ENCODE results near the gene PITX3.
A peak's percentile ranks its signal among the peaks of the same experiment; 100 is the strongest.

Gene PITX3

DNA sequence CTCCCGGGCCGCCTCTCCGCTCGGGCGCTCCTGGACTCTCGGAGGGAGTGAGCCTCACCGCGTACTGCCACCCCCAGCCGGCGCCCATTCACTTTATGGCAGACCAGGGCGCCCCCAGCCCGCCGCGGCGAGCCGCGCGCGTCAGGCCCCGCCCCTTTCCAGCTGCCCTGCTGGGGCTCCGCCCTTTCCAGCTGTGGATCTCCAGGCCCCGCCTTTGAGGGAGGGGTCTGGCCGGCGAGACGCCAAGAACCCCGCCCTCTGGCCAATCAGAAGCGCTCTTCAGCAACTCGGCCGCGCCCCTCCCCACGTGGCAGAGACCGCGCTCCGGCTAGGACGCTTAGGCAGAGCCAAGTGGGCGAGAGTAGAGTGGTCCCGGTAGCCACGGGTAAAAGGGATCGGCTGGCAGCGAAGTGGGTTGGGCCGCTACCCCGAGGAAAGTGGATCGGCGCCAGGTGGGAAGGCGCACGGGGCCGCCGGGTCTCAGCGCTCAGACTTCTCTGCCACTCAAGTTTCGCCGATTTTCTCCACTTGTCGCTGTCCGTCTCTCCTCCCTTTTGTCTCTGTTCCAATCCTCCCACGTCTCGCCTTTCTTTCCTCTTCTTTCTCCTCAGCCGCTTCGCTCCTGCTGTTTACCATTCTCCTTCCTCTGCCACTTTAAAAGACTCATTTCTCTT, at the start of gene PITX3:
PITX3 (minus strand) TSS at position 69 of the 674 bp plus-strand sequence. CDS start 9,432 bp downstream, outside the sequence.
- peak; percentile 90 for DNase-seq

DNA sequence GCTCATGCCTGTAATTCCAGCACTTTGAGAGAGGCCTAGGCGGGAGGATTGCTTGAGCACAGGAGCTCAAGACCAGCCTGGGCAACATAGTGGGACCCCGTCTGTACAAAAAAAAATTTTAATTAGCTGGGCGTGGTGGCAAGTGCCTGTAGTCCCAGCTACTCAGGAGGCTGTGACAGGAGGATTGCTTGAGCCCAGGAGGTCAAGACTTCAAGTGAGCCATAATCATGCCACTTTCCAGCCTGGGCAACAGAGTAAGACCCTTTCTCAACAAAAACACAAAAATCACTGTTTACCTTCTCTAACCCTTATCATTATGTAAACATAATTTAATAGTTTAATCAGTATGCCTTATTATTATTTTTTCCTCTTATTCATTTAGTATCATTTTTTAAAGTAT, 48.5 kb upstream of the PITX3 start:
- no peak for DNase-seq

DNA sequence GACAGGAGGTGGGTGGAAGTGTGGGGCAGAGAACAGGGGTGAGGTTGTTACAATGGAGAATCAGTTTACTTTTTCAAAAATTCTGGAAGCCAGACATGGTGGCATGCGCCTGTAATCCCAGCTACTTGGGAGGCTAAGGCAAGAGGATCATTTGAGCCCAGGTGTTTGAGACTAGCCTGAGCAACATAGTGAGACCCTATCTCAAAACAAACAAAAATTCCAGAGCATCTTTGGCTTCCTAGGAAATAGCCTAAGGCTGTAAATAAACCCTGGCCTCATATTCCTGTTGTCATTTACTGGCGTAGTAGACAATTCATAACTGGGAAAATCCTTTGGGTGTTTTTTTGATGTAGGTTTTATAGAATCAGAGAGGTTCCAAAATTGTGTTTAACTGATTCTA, 48.0 kb upstream of the PITX3 start:
- no peak for DNase-seq

DNA sequence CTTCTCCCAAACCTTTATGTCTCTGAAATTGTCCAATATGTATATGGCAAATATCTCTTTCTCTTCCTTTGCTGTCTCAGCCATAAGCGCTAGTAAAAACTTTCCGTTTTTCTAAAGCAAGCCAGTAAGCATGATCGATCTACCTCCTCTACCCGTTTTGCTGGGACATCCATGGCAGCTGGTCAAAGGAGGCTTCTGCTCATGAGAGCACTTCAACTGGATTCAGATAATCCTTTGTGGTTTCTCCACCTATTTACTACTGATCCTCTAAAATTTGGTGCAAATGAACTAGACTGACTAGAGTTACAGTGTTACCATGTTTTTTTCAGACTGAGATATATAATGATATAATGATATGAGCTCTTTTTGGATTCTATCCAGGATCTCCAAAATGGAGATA, 46.7 kb upstream of the PITX3 start:
- DNase-seq, result no peak

DNA sequence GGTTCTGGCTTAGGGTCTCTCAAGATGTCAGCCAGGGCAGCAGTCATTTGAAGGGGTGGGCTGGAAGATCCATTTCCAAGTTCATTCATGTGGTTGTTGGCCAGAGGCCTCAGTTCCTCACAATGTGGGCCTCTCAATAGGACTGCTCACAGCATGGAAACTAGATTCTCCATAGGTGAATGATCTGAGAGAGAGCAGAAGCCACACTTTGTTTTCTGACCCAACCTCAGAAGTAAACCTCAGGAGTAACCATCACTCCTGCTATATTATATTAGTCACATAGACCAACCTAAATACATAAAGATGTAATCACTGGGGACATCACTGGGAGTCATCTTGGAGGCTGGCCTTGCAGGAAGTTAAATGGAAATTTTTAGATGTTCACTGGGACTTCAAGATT, 46.2 kb upstream of the PITX3 start:
- DNase-seq, result no peak

DNA sequence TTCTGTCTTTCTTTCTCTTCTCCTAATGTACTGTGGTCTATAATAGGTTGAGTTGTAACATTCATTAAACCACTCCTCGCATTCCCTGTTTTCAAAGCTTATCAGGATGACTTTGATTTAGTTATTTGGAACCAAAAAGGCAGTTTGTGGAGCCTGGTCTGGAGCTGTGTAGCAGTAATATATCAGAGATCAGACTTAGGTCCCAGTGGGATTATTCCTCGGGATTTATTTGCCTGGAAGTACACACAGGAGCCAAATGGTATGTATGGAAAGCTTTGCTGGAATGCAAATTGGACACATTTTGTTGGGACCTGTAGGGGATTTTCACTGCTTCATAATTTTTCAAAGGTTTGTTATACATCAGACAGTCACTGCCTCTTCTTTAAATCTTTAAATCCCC, 44.9 kb upstream of the PITX3 start:
- no peak for DNase-seq

DNA sequence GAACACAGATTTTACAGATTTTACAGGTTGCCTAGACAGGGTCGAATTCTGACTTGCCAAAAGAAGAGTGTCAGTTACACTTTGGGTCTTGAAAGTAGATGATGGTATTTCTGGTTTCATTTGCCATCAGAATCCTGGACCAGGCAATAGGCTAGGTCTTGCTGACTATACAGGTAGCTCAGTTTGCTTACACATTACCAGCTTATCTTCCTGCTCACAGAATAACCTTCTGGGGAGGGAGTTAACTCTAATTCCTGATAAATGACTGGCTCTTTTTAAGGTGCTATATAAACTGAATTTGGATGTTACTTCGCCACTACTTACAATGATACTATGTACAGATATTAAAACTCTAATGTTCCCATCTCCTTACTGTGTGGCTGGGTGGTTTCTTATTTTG, 43.8 kb upstream of the PITX3 start:
- no peak for DNase-seq

DNA sequence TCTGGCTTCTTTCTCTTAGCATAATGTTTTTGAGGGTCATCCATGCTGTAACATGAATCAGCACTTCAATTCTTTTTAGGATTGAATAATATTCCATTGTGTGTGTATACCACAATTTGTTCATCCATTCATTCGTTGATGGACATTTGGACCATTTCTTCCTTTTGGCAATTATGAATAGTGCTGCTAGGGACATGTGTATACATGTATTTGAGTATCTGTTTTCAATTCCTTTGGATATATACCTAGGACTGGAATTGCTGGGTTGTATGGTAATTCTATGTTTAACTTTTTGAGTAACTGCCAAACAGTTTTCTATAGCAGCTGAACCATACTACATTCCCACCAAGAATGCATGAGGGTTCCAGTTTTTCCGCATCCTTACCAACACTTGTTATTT, 43.2 kb upstream of the PITX3 start:
- DNase-seq, result no peak

DNA sequence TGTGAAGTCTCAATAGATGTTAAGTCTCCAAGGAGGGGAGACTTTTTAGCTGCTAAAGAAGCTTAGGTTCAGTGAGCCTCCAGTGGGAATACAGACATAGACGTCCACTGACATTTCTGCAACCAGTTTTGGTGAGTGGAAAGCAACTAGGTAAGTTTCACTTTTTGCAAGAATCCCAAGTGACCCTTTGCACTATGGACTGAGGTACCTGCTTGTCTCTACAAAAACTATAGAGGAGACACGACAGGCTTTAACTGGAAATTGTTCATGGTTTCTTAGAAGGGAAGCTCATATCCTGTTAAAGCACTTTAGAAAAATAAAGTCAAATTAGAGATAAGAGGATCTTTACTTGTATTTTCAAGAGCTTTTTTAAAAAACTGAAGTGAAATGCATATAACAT, 42.6 kb upstream of the PITX3 start:
- DNase-seq, result no peak

DNA sequence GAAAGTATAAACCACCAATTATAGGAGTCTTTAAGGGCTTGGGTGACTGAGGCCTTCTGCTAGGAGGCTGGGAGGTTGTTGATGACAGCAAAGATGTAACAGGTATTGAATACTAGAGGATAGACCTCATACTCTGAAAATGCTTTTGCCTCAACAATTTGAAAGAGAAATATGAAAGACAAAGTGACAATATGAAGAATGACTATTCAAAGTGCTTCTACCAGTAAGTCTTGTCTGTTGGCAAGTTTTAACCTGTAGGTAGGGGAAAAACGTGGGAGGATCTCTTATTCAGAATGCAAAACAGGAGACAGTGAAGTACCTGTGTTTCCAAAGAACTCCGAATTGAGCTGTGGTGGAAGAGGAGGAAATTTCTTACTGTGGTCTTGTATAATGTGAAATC, 42.2 kb upstream of the PITX3 start:
- DNase-seq, result no peak

DNA sequence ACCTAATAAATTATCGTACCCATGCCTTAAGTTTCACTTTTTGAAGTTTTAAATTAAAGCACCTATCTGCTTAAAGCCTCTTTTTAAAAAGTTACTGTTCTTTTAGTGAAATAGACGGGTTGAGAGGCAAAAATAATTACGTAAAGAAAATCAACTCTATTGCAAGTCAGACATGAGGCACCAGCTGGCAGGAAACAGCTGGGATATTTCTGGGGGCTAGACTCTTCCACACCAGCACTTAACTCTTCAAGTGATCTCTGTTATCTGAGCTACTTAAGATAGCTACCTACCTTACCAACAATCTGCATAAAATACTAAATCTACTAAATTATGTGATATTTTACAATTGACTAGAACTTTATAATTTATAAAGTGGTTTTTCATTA, 39.8 kb upstream of the PITX3 start:
- DNase-seq, result no peak

DNA sequence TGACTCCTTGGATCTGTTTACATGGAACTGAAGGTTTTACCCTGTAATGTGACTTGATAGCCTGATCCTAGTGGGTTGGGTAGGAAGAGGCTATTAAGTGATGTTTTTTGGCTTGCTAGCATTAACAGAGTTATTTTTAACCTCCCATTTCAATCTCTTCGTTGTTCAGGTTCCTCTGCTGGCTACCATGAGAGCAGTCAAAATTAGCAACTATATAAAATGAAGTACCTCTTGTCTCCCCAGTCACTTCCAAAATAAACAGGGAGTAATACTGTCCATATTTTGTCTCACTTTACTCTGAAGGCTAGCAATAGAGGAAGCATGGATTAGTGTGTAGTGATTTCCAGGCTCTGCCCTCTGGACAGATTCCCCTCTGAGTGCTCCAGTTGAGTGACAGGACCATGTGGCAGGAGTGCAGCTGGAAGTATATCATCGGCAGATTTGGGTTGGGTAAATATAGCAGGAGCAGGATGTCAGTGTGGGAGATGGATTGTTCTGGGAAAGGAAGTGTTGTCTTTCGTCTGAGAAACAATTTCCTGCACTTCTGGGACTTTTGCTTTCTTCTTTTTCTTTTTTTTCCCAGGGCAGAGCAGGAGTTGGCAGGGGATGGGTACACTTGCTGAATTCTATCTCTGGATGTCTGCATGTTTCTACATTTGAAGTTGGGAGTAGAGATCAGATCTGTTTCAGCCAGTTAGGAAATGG, 39.2 kb upstream of the PITX3 start:
- DNase-seq, result no peak

DNA sequence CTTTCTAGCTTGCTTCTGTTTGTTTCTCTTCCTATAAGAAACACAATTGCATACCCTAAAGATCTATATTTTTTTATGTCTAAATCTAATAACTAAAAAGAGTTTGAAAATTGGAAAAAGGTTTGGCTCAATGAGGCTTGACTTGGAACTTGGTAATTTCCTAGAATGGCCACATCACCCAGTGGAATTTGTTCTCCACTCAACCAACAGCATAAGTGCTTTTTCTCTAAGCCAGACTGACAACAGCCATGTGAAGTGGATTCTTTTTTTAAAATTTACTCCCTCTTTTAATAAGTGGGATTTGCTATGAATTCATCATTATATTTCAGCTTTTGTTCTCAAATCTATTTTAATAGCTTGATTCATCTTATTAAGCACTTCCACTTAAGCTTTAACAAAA, 37.8 kb upstream of the PITX3 start:
- no peak for DNase-seq

DNA sequence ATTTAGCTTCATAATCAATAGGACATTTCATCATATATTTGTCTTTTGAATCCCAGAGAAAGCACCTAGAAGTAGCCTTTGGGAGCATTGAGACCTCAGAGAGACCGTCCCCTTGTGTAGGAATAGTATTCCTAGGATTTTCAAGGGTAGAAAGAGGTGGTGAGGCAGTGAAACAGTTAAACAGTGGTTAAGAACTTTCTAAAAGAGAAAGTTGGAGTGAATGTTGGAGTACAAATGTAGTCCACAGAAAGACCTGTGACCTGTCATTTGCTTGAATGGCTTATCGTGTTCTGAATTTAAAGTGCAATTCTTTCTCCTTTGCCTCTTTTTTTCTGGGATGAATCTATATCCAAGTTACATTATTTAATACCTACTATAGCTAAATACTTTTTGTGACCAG, 34.0 kb upstream of the PITX3 start:
- no peak for DNase-seq

DNA sequence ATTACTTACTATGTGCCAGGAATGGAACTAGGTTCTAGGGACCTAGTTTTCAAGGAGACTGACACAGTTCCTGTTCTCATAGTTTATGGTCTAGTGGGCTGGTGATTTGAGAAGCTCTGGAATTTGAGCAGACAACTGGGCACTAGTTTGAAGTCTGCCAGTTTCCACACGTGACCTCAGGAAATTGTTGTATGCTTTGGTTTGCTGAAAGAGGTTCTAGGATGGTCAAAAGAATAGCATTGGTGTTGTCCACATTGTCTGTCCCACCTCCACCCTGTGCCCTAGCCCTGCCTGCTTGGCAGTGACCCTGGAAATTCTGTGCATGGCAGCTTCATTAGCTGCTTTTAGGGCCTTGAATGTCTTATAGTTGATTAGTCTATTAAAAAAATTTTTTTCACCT, 32.8 kb upstream of the PITX3 start:
- DNase-seq, result no peak

DNA sequence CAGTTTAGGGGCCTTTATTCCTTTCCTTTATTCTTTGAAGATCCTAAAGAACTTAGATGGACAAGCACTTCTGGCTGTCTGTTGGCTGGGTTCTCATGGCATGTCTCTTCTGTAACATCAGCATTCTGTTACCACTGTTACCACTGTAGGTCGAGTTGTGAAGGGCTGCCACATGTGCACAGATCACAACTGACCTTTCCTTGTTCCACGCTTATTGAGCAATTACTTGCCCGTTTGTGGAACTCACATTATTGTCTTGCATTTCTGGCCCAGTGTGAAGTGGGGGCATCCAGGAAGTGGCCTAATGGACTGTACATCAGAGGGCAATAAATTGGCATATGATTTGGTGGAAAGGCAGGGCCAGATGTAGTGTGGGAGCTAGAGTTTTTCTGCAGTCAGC, 27.7 kb upstream of the PITX3 start:
- DNase-seq, result no peak

DNA sequence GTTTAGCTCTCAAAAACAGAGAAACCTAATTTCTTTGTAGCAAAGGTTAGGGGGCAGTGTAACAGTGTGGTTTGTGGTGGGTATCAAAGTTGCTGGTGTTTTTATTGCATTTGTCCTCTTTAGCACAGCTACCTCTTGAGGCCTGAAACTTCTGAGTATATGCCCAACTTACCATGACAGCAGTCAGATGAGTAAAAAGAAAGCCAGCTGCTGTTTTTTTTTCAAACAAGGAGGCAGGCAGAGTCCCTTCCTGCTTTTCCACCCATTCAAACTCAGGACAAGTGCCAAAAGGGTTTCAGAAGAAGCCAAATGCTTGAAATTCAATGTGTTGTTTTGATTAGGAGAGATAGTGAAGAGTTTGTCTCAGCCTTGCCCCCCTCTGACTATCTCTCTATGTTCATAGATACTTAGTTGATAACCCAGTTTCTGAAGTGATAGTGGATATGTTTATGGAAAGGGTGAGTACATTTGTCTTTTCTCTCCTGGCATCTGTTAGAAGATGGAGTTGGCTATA, 27.1 kb upstream of the PITX3 start:
- no peak for DNase-seq

DNA sequence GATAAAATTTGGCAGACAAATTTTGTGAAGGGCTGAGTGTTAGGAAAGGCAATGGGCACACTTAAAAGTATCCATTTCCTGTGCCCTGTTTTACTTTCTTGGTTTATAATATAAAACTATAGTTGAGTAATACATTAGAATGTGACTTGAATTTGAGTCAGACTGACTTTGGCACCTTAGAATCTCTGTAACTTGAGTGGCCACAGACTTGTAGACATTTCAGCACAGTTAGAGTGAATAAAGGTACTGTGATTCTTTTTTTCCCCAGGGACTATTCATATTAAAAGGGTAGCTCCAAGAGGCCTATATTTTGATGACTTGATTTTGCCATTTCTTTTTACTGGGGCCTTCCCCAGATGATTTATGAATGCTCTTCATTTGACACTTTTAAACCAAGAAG, 26.4 kb upstream of the PITX3 start:
- no peak for DNase-seq

DNA sequence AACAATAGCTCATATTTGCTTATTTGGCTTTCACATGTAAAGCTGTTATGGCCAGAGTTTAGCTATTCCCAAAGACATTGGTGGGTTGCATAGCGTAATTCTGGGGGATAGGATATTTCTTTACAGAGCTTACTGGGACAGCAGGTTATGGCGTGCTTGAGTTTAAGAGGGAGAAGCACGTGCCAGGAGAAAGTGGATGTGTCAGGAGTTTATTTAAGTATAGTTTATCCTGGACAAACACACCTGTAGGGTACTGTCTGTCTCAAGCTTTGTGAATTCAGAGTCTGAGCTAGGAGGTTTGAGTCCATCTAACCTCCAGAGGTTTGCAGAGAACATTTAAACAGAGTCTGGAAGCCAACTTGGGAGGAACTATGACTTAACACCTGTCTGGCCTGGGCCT, 25.4 kb upstream of the PITX3 start:
- DNase-seq, result no peak

DNA sequence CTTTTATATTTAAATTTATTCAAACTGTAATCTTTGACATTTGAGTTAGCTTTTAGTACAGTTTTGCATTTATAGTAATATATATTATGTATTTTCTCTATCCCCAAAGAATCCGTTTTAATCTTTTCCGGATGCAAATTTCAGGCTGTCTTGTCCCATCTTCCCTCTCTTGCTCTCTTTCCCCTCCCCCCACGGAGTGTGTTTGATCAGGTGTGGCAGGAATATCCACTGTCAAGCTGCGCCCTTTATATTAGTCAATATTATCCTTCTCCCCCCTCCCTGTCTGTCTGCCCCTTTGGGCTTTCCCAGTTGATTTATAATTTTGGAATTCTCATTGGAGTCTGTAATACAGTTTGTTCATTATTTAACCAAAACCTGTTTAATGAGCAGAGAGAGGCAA, 23.1 kb upstream of the PITX3 start:
- DNase-seq, result no peak

DNA sequence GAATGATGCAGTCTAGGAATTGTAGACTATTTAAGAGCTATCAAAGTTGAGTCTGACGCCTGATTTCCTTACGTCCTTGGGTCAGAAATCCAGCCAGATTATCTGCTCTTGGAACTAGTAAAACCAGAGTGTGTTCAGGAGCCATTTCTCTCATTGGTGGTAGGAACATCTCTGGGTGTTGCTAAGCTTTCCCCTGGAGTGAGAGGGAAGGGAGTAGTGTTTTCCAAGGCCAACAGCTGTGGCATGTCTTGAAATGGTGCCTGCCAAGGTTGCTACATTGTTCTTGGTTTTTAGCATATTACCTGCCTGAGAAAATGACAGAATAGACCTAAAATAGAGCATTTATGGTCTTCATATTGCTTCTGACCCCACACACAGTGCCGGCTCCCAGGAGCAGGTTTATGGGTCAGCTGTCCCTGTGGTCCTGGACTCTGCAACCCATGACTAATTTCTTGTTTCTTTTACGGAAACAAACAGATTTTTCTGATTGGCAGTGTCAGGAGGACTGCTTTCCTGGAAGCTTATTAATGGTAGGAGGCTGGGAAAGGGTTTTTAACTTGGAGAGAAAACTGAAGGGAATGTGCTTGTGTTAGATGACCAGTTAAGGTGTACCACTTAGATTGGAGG, 21.5 kb upstream of the PITX3 start:
- DNase-seq, result no peak

DNA sequence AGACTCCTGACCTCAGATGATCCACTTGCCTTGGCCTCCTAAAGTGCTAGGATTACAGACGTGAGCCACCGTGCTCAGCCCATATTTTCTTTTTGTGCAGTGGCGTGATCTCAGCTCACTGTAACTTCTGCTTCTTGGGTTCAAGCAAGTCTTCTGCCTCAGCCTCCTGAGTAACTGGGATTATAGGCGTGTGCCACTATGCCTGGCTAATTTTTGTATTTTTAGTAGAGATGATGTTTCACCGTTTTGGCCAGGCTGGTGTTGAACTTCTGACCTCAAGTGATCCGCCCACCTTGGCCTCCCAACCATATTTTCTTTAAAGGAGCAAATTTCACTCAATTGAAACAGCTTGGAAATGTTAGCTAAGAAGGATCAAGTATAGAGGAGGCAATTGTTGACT, 20.5 kb upstream of the PITX3 start:
- DNase-seq, result no peak

DNA sequence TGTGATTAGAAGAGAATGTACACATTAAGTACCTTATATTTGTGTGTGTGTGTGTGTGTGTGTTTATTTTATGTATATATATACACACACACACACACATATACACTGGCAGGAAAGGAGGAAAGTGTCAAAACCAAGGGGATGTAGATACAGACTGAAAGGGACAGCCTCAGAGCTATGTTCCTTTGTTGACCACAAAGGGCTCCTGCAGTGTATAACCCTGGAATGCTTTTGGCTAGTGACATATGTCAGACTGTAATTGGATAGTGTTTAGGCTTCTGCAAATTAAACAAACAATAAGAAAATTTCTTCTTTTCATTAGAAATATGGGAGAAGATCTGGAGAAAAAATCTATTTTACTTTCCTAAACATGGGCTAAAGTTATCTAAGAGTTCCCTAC, 19.9 kb upstream of the PITX3 start:
- DNase-seq, result no peak

DNA sequence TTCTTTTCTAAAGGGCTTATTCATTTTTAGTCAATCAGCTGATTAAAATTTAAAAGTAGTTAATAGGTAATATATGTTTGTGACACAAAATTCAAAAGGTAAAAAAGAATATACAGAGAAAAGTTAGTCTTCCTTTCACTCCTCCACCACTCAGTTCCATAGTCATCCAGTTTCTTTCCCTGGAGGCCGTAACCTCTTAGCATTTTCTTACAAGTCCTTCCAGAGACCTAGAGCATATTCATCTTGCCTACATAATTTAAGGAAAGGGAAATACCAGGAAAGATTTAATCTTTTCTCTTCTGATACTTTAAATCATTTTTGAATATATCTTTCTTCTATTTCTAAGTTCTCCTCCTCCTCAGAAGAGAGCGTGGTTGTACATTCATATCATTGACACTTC, 14.1 kb upstream of the PITX3 start:
- DNase-seq, result no peak
